Measurements from ENCODE around the gene ZNF563.

DNA sequence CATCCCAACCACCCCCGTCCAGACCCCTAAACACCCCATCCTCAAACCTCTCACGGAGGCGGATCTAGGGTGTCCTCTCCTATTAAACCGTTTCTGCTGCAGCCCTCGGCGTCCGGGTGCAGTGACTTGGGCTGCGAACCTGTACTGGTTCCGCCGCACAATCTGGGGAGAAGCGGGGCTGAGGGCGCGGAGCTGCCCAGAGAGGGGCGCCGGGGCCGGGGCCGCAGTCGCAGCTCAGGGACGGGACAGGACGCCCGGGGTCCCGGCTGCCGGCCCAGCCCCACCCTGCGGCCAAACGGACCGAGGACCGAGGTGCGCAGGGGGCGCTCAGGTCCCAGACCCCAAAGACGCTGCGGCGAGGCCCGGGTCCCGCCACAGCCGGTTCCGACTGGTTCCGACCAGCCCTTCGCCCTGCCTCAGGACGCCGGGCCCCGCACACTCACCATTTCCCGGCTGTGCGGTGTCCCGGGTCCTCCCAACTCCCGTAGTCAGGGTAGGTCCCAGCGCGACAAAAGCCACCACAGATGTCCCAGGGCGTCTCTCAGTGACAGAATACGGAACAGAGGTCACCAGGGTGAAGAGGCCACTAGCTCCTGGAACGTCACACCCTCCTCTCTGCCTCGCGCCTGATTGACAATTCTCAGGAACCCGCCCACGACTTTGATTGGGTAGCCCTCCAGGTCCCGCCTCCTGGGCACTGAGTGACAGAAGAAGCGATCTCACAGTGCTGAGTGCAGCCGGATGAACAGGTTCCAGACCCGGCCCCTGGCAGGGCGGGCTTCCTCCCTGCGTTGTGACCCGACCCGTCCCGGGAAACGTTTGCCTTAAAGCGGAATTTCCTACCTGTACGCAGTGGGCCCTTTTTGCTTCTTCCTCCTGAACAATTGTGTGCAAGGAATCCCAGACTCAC is 38.9 kb downstream of the ZNF563 start, which contains the start of gene ZNF44:
- TF ChIP-seq ZSCAN18 (CRISPR knock-in tag; IDR thresholded peaks at IDR 0.05) (no peak), FOXJ3 (CRISPR knock-in tag; IDR thresholded peaks at IDR 0.05; ENCODE audit: borderline replicate concordance) (no peak), ZNF232 (CRISPR knock-in tag; IDR thresholded peaks at IDR 0.05) (no peak), ATF3 (CRISPR knock-in tag; conservative IDR thresholded peaks at IDR 0.05) (no peak), ZNF512 (CRISPR knock-in tag; IDR thresholded peaks at IDR 0.05; ENCODE audit: borderline replicate concordance) (no peak)
- TF ChIP-seq, protein P1, sequence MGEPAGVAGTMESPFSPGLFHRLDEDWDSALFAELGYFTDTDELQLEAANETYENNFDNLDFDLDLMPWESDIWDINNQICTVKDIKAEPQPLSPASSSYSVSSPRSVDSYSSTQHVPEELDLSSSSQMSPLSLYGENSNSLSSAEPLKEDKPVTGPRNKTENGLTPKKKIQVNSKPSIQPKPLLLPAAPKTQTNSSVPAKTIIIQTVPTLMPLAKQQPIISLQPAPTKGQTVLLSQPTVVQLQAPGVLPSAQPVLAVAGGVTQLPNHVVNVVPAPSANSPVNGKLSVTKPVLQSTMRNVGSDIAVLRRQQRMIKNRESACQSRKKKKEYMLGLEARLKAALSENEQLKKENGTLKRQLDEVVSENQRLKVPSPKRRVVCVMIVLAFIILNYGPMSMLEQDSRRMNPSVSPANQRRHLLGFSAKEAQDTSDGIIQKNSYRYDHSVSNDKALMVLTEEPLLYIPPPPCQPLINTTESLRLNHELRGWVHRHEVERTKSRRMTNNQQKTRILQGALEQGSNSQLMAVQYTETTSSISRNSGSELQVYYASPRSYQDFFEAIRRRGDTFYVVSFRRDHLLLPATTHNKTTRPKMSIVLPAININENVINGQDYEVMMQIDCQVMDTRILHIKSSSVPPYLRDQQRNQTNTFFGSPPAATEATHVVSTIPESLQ (CRISPR knock-in tag; IDR thresholded peaks at IDR 0.05), result no peak
- TF ChIP-seq, protein P2, sequence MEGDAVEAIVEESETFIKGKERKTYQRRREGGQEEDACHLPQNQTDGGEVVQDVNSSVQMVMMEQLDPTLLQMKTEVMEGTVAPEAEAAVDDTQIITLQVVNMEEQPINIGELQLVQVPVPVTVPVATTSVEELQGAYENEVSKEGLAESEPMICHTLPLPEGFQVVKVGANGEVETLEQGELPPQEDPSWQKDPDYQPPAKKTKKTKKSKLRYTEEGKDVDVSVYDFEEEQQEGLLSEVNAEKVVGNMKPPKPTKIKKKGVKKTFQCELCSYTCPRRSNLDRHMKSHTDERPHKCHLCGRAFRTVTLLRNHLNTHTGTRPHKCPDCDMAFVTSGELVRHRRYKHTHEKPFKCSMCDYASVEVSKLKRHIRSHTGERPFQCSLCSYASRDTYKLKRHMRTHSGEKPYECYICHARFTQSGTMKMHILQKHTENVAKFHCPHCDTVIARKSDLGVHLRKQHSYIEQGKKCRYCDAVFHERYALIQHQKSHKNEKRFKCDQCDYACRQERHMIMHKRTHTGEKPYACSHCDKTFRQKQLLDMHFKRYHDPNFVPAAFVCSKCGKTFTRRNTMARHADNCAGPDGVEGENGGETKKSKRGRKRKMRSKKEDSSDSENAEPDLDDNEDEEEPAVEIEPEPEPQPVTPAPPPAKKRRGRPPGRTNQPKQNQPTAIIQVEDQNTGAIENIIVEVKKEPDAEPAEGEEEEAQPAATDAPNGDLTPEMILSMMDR (IDR thresholded peaks at IDR 0.05), result no peak
- TF ChIP-seq, protein P3, sequence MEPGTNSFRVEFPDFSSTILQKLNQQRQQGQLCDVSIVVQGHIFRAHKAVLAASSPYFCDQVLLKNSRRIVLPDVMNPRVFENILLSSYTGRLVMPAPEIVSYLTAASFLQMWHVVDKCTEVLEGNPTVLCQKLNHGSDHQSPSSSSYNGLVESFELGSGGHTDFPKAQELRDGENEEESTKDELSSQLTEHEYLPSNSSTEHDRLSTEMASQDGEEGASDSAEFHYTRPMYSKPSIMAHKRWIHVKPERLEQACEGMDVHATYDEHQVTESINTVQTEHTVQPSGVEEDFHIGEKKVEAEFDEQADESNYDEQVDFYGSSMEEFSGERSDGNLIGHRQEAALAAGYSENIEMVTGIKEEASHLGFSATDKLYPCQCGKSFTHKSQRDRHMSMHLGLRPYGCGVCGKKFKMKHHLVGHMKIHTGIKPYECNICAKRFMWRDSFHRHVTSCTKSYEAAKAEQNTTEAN (CRISPR knock-in tag; IDR thresholded peaks at IDR 0.05), result no peak
